Keratinocyte (primary cell): ENCODE results near the gene URB2.

Experiments used
- EZH2 ChIP-seq: IDR thresholded peaks from one replicate; pipeline ENCODE4 v1.6.1; 2012; ENCODE audit warnings: inconsistent platforms, mild to moderate bottlenecking, low read length, moderate library complexity
- TF ChIP-seq, protein P1 (sequence below), 3 experiments: IDR thresholded peaks in 1 of 3; conservative IDR thresholded peaks in 1 of 3; optimal IDR thresholded peaks in 1 of 3; 2 replicates in 2 of 3; 3 replicates in 1 of 3; pipeline versions ENCODE3 to v1.5.1; 2011; ENCODE audit warnings: low read length in 3 of 3, mild to moderate bottlenecking in 3 of 3, moderate library complexity in 2 of 3, control low read depth in 1 of 3, inconsistent platforms in 1 of 3; ENCODE audit not compliant: insufficient read depth in 2 of 3; ENCODE audit errors: extremely low read depth in 1 of 3

DNA sequence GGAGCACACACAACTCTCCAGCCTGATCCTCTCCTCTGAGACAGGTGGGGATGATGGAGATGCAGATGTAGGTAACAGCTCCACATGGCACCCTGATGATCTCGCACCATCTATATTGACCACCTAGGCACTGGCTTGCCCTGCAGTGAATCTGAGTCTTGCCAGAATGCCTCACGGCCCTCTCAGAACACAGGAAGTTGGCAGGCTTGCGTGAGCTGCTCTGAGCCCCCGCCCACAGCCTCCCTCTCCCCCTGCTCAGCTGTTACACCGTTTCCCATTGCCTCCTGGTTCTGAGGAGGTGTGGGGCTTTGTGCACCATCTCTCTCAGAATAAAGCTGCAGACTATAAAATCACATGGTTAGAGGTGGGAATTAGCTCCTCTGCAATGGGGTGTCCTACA is 48.0 kb downstream of the URB2 start:
- TF ChIP-seq, protein P1, sequence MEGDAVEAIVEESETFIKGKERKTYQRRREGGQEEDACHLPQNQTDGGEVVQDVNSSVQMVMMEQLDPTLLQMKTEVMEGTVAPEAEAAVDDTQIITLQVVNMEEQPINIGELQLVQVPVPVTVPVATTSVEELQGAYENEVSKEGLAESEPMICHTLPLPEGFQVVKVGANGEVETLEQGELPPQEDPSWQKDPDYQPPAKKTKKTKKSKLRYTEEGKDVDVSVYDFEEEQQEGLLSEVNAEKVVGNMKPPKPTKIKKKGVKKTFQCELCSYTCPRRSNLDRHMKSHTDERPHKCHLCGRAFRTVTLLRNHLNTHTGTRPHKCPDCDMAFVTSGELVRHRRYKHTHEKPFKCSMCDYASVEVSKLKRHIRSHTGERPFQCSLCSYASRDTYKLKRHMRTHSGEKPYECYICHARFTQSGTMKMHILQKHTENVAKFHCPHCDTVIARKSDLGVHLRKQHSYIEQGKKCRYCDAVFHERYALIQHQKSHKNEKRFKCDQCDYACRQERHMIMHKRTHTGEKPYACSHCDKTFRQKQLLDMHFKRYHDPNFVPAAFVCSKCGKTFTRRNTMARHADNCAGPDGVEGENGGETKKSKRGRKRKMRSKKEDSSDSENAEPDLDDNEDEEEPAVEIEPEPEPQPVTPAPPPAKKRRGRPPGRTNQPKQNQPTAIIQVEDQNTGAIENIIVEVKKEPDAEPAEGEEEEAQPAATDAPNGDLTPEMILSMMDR (optimal IDR thresholded peaks at IDR 0.05 in 1 of 3, IDR thresholded peaks at IDR 0.05 in 1 of 3, conservative IDR thresholded peaks at IDR 0.05 in 1 of 3; ENCODE audit: extremely low read depth in 1 of 3, insufficient read depth in 2 of 3, low read length in 3 of 3) = no peak
- no peak for TF ChIP-seq EZH2
